ENCODE data around the gene HSPD1.
A peak's percentile ranks its signal among the peaks of the same experiment; 100 is the strongest.
"Not testable (repeated sequence)": the region's sequence is repeated elsewhere in the genome, so short reads cannot be mapped to it uniquely, and the experiment has no call there.

Gene HSPD1

GRCh38 chr2:197498235-197498936, 1.3 kb downstream of the HSPD1 start:
- H3K4me3 ChIP-seq (ENCODE audit: low read depth, low read length), result peak overlapping the region; percentile 62
- TF ChIP-seq CTCF (IDR thresholded peaks at IDR 0.05; ENCODE audit: borderline replicate concordance, insufficient read depth, low read depth, low read length), result no peak

- no peak overlapping the region for H3K4me3 ChIP-seq (ENCODE audit: low read depth, low read length)
- no peak for TF ChIP-seq CTCF (IDR thresholded peaks at IDR 0.05; ENCODE audit: borderline replicate concordance, insufficient read depth, low read depth, low read length)
Measured at GRCh38 chr2:197497326-197497725, 2.3 kb downstream of the HSPD1 start.

GRCh38 chr2:197496695-197497094, 2.9 kb downstream of the HSPD1 start:
- no peak for TF ChIP-seq CTCF (IDR thresholded peaks at IDR 0.05; ENCODE audit: borderline replicate concordance, insufficient read depth, low read depth, low read length)
- no peak overlapping the region for H3K4me3 ChIP-seq (ENCODE audit: low read depth, low read length)

- no peak overlapping the region for H3K4me3 ChIP-seq (ENCODE audit: low read depth, low read length)
- TF ChIP-seq CTCF (IDR thresholded peaks at IDR 0.05; ENCODE audit: borderline replicate concordance, insufficient read depth, low read depth, low read length), result no peak
Measured at GRCh38 chr2:197495433-197496134, 4.1 kb downstream of the HSPD1 start.

GRCh38 chr2:197487385-197487784, 12.3 kb downstream of the HSPD1 start:
- no peak for TF ChIP-seq CTCF (IDR thresholded peaks at IDR 0.05; ENCODE audit: borderline replicate concordance, insufficient read depth, low read depth, low read length)

GRCh38 chr2:197486175-197486574, 13.5 kb downstream of the HSPD1 start:
- no peak overlapping the region for H3K4me3 ChIP-seq (ENCODE audit: low read depth, low read length)
- TF ChIP-seq CTCF (IDR thresholded peaks at IDR 0.05; ENCODE audit: borderline replicate concordance, insufficient read depth, low read depth, low read length), result no peak

More at GRCh38 chr2:197487385-197487784, 12.3 kb downstream of the HSPD1 start:
- no peak overlapping the region for H3K4me3 ChIP-seq (ENCODE audit: low read depth, low read length)

- not testable (repeated sequence) for H3K4me3 ChIP-seq (ENCODE audit: low read depth, low read length)
Measured at GRCh38 chr2:197484248-197484647, 15.4 kb downstream of the HSPD1 start.
